ENCODE measurements around the gene IDH3A. TPM values are rescaled to one million over a fixed set of nuclear protein-coding genes. Genes with fewer than 3 reads are reported as not detected.

IDH3A gene
- total RNA-seq, 2 donors from 2014 or later = 61.9 to 176 TPM

- Mint-ChIP-seq H3K9me3 (no peaks in the 10 kb centered on the region), H3K36me3 (ENCODE audit: low read depth) (no peaks in the 10 kb centered on the region), H3K27me3 (no peaks in the 10 kb centered on the region), H3K4me3 (no peak overlapping the region), H3K27ac (no peak overlapping the region), H3K4me1 (peaks cover 6% of the 10 kb centered on the region)
- ATAC-seq (replicated peaks) = no peak
Observed at GRCh38 chr15:78110916-78111475, 38.2 kb upstream of the IDH3A start.

- H3K4me3 Mint-ChIP-seq = no peak overlapping the region
- no peaks in the 10 kb centered on the region for H3K9me3 Mint-ChIP-seq
- H3K27me3 Mint-ChIP-seq = no peaks in the 10 kb centered on the region
- ATAC-seq (replicated peaks) = no peak
- H3K36me3 Mint-ChIP-seq (ENCODE audit: low read depth) = no peaks in the 10 kb centered on the region
- H3K4me1 Mint-ChIP-seq = no peaks in the 10 kb centered on the region
- no peak overlapping the region for H3K27ac Mint-ChIP-seq
Observed at GRCh38 chr15:78111788-78112187, 37.4 kb upstream of the IDH3A start.

DNA sequence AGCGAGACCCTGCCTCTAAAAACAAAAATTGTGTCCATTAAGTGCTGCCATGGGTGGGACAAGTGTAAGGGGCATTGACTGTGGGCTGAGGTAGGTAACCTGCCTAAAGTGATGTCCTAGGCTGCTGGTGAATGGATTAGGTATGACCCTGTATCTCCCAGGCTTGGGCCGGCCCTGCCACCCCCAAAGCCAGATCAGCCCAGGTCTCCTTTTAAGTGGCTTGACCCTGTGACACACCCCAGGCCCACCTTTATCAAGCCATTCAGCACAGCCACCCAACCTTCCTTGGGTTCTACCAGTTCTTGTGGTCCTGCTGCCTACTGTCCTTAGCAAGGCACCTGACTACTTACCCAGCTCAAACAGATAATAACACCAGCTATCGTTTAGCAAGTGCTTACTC is 36.6 kb upstream of the IDH3A start:
- no peaks in the 10 kb centered on the region for H3K27me3 Mint-ChIP-seq
- ATAC-seq (replicated peaks) = no peak
- no peaks in the 10 kb centered on the region for H3K4me1 Mint-ChIP-seq
- H3K27ac Mint-ChIP-seq = no peak overlapping the region
- H3K9me3 Mint-ChIP-seq = no peaks in the 10 kb centered on the region
- H3K36me3 Mint-ChIP-seq (ENCODE audit: low read depth) = no peaks in the 10 kb centered on the region
- no peak overlapping the region for H3K4me3 Mint-ChIP-seq

- no peak overlapping the region for H3K4me3 Mint-ChIP-seq
- H3K4me1 Mint-ChIP-seq = no peaks in the 10 kb centered on the region
- H3K9me3 Mint-ChIP-seq = no peaks in the 10 kb centered on the region
- ATAC-seq (replicated peaks) = no peak
- no peaks in the 10 kb centered on the region for H3K36me3 Mint-ChIP-seq (ENCODE audit: low read depth)
- no peak overlapping the region for H3K27ac Mint-ChIP-seq
- H3K27me3 Mint-ChIP-seq = no peaks in the 10 kb centered on the region
Observed at GRCh38 chr15:78120523-78120922, 28.6 kb upstream of the IDH3A start.

DNA sequence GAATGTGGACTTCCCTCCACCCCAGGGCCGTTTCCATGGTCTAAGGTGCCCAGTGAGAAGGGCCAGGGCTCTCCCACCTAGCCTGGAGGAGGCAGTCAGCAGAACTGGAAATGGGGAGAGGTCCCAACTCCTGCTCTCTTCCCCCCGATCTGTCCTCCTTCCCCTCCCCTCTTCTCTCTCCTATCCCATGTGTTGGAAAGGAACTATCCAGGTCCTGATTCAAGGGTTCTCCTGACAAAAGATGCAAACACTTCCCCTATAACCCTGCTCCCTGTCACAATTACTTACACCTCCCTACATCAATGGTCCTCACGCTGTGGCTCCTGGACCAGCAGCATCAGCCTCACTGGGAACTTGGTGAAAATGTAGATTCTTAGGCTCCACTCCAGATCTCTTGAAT is 23.9 kb upstream of the IDH3A start:
- Mint-ChIP-seq H3K4me1 (no peaks in the 10 kb centered on the region), H3K27ac (no peak overlapping the region), H3K4me3 (no peak overlapping the region), H3K9me3 (no peaks in the 10 kb centered on the region), H3K36me3 (ENCODE audit: low read depth) (no peaks in the 10 kb centered on the region), H3K27me3 (no peaks in the 10 kb centered on the region)
- no peak for ATAC-seq (replicated peaks)

DNA sequence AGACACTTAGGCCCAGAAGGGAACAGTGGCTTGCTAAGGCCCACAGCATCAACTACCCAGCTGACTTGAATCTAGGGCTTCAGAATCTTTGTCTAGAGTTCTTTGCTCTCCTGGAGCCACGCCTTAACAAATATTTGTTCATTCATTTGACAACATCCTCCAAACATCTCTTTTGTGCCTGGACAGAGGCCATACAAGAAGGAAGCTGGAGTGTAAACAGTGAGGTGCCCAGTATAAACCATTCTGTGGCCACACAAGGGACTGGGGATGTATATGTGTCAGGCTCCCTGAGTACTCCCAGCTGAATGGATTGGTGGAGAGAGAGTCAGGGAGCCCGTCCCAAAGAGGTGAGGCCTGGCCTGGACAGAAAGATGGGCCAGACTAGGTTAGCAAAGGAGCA is 21.3 kb upstream of the IDH3A start:
- Mint-ChIP-seq H3K4me3 (no peak overlapping the region), H3K27me3 (no peaks in the 10 kb centered on the region), H3K36me3 (ENCODE audit: low read depth) (no peaks in the 10 kb centered on the region), H3K9me3 (no peaks in the 10 kb centered on the region), H3K27ac (peak overlapping the region; percentile 51), H3K4me1 (peaks cover 4% of the 10 kb centered on the region)
- no peak for ATAC-seq (replicated peaks)

- H3K27me3 Mint-ChIP-seq = no peaks in the 10 kb centered on the region
- no peak overlapping the region for H3K4me3 Mint-ChIP-seq
- peaks cover 4% of the 10 kb centered on the region for H3K4me1 Mint-ChIP-seq
- peak overlapping the region; percentile 20 for H3K27ac Mint-ChIP-seq
- ATAC-seq (replicated peaks) = no peak
- H3K9me3 Mint-ChIP-seq = no peaks in the 10 kb centered on the region
- H3K36me3 Mint-ChIP-seq (ENCODE audit: low read depth) = no peaks in the 10 kb centered on the region
Observed at GRCh38 chr15:78129077-78129750, 19.9 kb upstream of the IDH3A start.

DNA sequence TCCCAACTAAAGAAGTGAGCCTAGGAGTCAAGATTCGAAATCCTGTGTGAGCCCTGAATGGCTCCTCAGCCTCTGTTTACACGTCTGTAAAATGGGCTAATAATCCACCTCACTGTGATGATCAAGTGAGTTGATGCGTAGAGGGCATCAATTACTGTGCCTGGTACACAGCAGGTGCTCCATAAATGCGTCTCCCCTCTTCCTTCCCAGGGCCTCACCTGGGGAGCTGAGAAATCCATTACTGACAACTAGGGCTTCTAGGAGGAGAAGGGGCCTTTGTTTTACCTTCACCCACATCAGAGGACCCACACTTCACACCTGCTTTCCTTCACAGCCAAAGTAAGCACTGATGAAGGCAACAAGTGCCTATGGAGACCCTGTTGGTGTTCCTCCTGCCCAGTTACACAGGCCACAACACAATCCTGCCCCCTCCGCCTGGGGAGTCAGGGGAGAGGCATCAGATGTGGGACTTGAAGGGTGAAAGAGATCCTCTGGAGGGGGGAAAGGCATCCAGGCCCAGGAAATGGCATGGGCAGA is 19.3 kb upstream of the IDH3A start:
- H3K9me3 Mint-ChIP-seq = no peaks in the 10 kb centered on the region
- H3K27ac Mint-ChIP-seq = peak overlapping the region; percentile 20
- no peaks in the 10 kb centered on the region for H3K36me3 Mint-ChIP-seq (ENCODE audit: low read depth)
- peak overlapping the region; percentile 75 for H3K4me3 Mint-ChIP-seq
- peaks cover 4% of the 10 kb centered on the region for H3K4me1 Mint-ChIP-seq
- no peak for ATAC-seq (replicated peaks)
- H3K27me3 Mint-ChIP-seq = no peaks in the 10 kb centered on the region

DNA sequence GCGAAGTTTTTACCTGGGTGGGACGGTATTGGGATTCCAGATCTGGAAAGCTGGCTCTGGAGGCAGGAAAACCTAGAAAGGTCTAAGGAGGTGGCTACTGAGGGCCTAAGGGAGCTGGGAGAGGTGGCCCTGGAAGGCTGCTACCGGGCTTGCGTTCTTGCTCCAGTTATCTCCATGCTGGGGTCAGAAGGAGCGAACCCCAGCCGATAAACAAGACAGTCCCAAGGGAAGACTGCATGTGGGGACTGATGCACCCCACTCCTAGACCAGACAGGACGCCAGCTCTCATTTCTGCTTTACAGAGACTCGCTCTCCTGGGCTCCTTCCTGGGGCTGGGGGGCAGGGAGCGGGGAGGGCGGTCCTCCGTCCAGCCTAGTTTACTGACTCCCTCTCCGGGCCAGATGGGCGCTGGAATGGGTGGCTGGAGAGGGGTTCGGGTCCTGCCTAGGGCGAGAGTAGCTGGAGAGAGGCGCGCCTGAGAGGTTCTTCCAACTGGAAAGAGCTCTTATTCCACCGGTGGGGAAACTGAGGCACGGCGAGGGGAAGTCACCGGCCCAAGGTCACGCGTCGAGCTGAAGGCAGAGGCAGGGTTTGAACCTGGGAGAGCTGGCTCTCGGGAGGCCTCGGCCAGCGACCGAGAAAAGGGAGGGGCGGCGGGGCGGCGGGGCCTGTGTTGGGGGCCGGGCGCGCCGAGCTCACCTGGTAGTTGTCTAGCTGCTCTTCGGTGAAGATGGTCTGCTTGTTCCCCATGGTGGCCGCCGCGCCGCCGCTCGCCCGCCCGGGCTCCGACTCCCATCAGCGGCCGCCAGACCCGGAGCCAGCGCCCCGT is 18.5 kb upstream of the IDH3A start:
- peaks cover 4% of the 10 kb centered on the region for H3K4me1 Mint-ChIP-seq
- peak overlapping the region; percentile 75 for H3K4me3 Mint-ChIP-seq
- H3K9me3 Mint-ChIP-seq = no peaks in the 10 kb centered on the region
- peak; percentile 31 for ATAC-seq (replicated peaks)
- H3K36me3 Mint-ChIP-seq (ENCODE audit: low read depth) = no peaks in the 10 kb centered on the region
- H3K27ac Mint-ChIP-seq = peak overlapping the region; percentile 20
- H3K27me3 Mint-ChIP-seq = no peaks in the 10 kb centered on the region

DNA sequence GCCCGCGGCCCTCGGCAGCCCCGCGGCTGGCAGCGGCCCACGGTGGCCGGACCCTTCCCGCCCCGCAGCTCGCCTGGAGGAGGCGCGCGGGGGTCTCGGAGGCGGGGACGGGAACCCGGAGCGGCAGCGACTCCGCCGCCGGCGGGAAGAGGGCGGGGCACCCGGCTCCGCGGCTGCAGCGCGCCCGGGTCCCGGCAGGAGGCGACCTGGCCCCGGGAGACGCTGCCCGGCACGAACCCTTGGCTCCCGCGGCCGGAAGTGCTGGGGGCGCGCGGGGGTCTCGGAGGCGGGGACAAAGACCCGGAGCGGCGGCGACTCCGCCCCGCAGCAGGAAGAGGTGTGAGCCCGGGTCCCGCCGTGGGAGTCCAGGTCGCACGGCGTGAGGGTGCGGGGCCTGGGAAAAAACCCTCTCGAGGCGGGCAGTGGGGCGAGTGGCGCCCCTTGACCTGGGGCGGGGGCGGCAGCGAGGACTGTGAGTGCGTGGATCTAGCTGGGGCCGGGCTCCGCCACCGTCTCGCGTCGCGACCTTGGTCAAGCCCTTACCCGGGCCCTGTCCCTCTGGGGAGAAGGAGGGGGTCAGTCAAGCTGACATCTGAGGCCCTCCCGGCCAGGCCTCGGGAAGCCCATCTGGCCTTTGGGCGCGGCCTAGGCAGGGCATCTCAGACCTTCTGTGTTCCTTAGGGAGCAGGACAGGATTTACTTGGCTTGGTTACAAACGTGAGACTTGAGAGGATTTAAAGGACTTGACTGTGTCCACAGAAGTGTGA is 17.7 kb upstream of the IDH3A start, which contains the start of gene CIB2:
TSS of gene CIB2 (minus strand) at position 151 of the 767 bp plus-strand sequence. CDS start 230 bp downstream, outside the sequence.
- ATAC-seq (replicated peaks) = peak; percentile 91
- no peaks in the 10 kb centered on the region for H3K36me3 Mint-ChIP-seq (ENCODE audit: low read depth)
- H3K4me1 Mint-ChIP-seq = peaks cover 4% of the 10 kb centered on the region
- no peaks in the 10 kb centered on the region for H3K9me3 Mint-ChIP-seq
- H3K27ac Mint-ChIP-seq = peak within 1 kb of the TSS; percentile 84
- peak within 1 kb of the TSS; percentile 84 for H3K4me3 Mint-ChIP-seq
- H3K27me3 Mint-ChIP-seq = no peaks in the 10 kb centered on the region

DNA sequence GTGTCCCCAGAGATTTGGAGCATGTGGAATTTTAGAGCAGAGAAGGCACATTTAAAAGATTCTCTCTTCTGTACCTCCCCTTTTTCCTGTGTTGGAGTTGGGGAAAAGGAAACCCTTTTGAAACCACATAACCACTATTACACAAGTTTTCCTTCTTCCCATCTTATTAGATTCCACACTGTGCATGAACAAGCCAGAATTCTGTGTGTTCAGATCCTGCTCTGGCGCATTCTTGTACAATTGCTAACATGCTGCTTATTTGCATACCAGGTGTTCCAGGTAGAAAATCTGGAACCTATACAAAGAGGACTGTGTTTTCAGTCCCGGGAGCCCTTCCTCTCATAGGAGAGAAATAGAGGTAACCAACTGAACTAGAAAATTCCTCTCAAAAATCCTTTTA is 15.4 kb upstream of the IDH3A start:
- no peaks in the 10 kb centered on the region for H3K27me3 Mint-ChIP-seq
- no peak overlapping the region for H3K27ac Mint-ChIP-seq
- ATAC-seq (replicated peaks) = no peak
- H3K9me3 Mint-ChIP-seq = no peaks in the 10 kb centered on the region
- H3K4me3 Mint-ChIP-seq = no peak overlapping the region
- H3K36me3 Mint-ChIP-seq (ENCODE audit: low read depth) = no peaks in the 10 kb centered on the region
- peaks cover 4% of the 10 kb centered on the region for H3K4me1 Mint-ChIP-seq

DNA sequence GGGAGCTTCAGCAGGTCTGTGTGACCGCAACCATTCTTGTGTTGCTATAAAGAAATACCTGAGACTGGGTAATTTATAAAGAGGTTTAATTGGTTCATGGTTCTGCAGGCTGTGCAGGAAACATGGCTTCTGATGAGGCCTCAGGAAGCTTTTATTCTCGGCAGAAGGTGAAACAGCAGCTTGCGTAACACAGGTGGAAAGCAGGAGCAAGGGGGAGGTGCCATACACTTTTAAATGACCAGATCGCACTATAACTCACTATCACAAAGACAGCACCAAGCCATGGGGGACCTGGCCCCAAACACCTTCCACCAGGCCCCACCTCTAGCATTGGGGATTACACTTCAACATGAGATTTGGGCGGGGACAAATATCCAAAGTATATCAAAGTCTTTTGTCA is 9.6 kb upstream of the IDH3A start:
- no peaks in the 10 kb centered on the region for H3K9me3 Mint-ChIP-seq
- H3K27me3 Mint-ChIP-seq = no peaks in the 10 kb centered on the region
- no peak overlapping the region for H3K4me3 Mint-ChIP-seq
- H3K36me3 Mint-ChIP-seq (ENCODE audit: low read depth) = no peaks in the 10 kb centered on the region
- no peak for ATAC-seq (replicated peaks)
- no peaks in the 10 kb centered on the region for H3K4me1 Mint-ChIP-seq
- H3K27ac Mint-ChIP-seq = no peak overlapping the region

- no peak for ATAC-seq (replicated peaks)
- Mint-ChIP-seq H3K36me3 (ENCODE audit: low read depth) (no peaks in the 10 kb centered on the region), H3K27ac (no peak overlapping the region), H3K4me1 (no peaks in the 10 kb centered on the region), H3K27me3 (no peaks in the 10 kb centered on the region), H3K4me3 (no peak overlapping the region), H3K9me3 (no peaks in the 10 kb centered on the region)
Observed at GRCh38 chr15:78140292-78140691, 8.9 kb upstream of the IDH3A start.

- no peaks in the 10 kb centered on the region for H3K9me3 Mint-ChIP-seq
- peaks cover 1% of the 10 kb centered on the region for H3K4me1 Mint-ChIP-seq
- ATAC-seq (replicated peaks) = no peak
- no peak overlapping the region for H3K27ac Mint-ChIP-seq
- H3K27me3 Mint-ChIP-seq = no peaks in the 10 kb centered on the region
- no peaks in the 10 kb centered on the region for H3K36me3 Mint-ChIP-seq (ENCODE audit: low read depth)
- no peak overlapping the region for H3K4me3 Mint-ChIP-seq
Observed at GRCh38 chr15:78142332-78142731, 6.8 kb upstream of the IDH3A start.

Measured in activated T-helper 17 cell treated with anti-CD3 and anti-CD28 coated beads, Interleukin-2, amount 50 U/mL, for 72 hours (primary cell).